Spleen (tissue), 13 donors: ENCODE data around the gene SCYGR1. TPM values are rescaled to one million over a fixed set of nuclear protein-coding genes. Genes with fewer than 3 reads are reported as not detected.
A peak's percentile ranks its signal among the peaks of the same experiment; 100 is the strongest.
"Not testable (repeated sequence)": the region's sequence is repeated elsewhere in the genome, so short reads cannot be mapped to it uniquely, and the experiment has no call there.

Experiments used
- DNase-seq: peaks from one replicate; pipeline ENCODE4 v3.0.0-alpha.2; 2020
- H3K27ac ChIP-seq, 8 donors: fragments of 200-600 bp; sonication (generic) in 7 of 8; 1 replicate in 4 of 8; 2 replicates in 4 of 8; pipeline versions ENCODE4 v1.5.0 to v1.8.0; 2016 to 2021; ENCODE audit warnings: inconsistent platforms in 4 of 8, mild to moderate bottlenecking in 4 of 8, moderate library complexity in 1 of 8
- H3K27me3 ChIP-seq, 7 donors: fragments of 200-600 bp; sonication (generic) in 6 of 7; replicated peaks in 1 of 7; 1 replicate in 4 of 7; 2 replicates in 3 of 7; pipeline versions ENCODE4 v1.5.0 to v1.8.0; 2016 to 2021; ENCODE audit warnings: inconsistent platforms in 3 of 7, mild to moderate bottlenecking in 1 of 7
- H3K36me3 ChIP-seq, 6 donors: fragments of 200-600 bp; sonication (generic) in 5 of 6; 1 replicate in 4 of 6; 2 replicates in 2 of 6; pipeline versions ENCODE4 v1.5.0 to v1.8.0; 2016 to 2021; ENCODE audit warnings: inconsistent platforms in 2 of 6
- H3K4me1 ChIP-seq, 6 donors: fragments of 200-600 bp; sonication (generic) in 5 of 6; 1 replicate in 3 of 6; 2 replicates in 3 of 6; pipeline versions ENCODE4 v1.5.0 to v1.8.0; 2016 to 2021; ENCODE audit warnings: inconsistent platforms in 3 of 6
- H3K4me3 ChIP-seq, 8 donors: fragments of 200-600 bp; sonication (generic) in 7 of 8; 1 replicate in 4 of 8; 2 replicates in 4 of 8; pipeline versions ENCODE4 v1.5.0 to v1.8.0; 2016 to 2021; ENCODE audit warnings: inconsistent platforms in 4 of 8, mild to moderate bottlenecking in 4 of 8, moderate library complexity in 2 of 8
- H3K9me3 ChIP-seq, 8 donors: fragments of 200-600 bp; sonication (generic) in 7 of 8; 1 replicate in 4 of 8; 2 replicates in 4 of 8; pipeline versions ENCODE4 v1.5.0 to v1.8.0; 2016 to 2021; ENCODE audit warnings: inconsistent platforms in 4 of 8
- POLR2A ChIP-seq, 3 donors: fragments of 450-650 bp; IDR thresholded peaks; one replicate each; pipeline ENCODE4 v1.5.1; 2017; ENCODE audit warnings: antibody characterized with exemption in 3 of 3, mild to moderate bottlenecking in 1 of 3
- POLR2AphosphoS5 ChIP-seq, 3 donors: sonication (generic); formaldehyde crosslinking; IDR thresholded peaks; one replicate each; pipeline ENCODE4 v1.5.1; 2017; ENCODE audit warnings: antibody characterized with exemption in 3 of 3
- WGBS, 5 donors: extraction: QIAGEN DNeasy Blood & Tissue Kit in 3 of 5; methylation state at CpG; one replicate each; pipeline versions ENCODE4 v1.1.5 to v1.1.7; 2013 to 2018; 5-methylcytosine and 5-hydroxymethylcytosine counted together
- intact Hi-C: fragments of 100-400 bp; cut with DNase I; formaldehyde crosslinking; loops from one replicate; pipeline ENCODE4 v1.15.0; 2023; ENCODE audit warnings: low total_unique reads
- long read RNA-seq, 2 donors: transcript quantifications; one replicate each; lab custom pipeline, GENCODE V29; 2026
- polyA plus RNA-seq, 3 donors: library from polyadenylated mRNA; stranded (reverse); fragments of 200-250 nt; gene quantifications; one replicate each; pipeline ENCODE4 v1.2.1, GENCODE V29; 2013
- total RNA-seq, 7 donors: library from RNA; depleted of rRNA in 3 of 7; stranded (reverse); fragments of >200 nt in 3 of 7; fragmentation: NEBNext Ultra II Directional in 4 of 7; extraction: Animal tissue kit (Norgen Biotek cat#: 25700) in 4 of 7; gene quantifications; one replicate each; pipeline versions ENCODE4 v1.1.0 to v1.2.1, GENCODE V29; 2016 to 2021
- TF ChIP-seq, protein P1 (sequence below), 11 experiments: fragments of 200-600 bp in 7 of 11; fragments of 450-650 bp in 4 of 11; sonication (generic) in 4 of 11; IDR thresholded peaks in 8 of 11; conservative IDR thresholded peaks in 3 of 11; 1 replicate in 7 of 11; 2 replicates in 4 of 11; pipeline versions ENCODE4 v1.4.0 to v1.8.0; 2016 to 2021; ENCODE audit warnings: antibody characterized with exemption in 11 of 11, inconsistent platforms in 4 of 11, mild to moderate bottlenecking in 1 of 11
- donor health status: healthy with polysubstance abuse.
- donor health status: DM: no; HTN: no; CAD: no; lungs with moderate emphysema.
- donor health status: DM: no; HTN: no; CAD: no.
- donor health status: Bipolar disorder and iron deficiency.
- donor health status: healthy.
- donor health status: DM: no; HTN: no; CAD: no.
- donor health status: DM: yes; HTN: yes; CAD: no.

The SCYGR1 gene, protein sequence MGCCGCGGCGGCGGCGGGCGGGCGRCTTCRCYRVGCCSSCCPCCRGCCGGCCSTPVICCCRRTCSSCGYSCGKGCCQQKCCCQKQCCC
- total RNA-seq (not detected), polyA plus RNA-seq (not detected)
- long read RNA-seq, donor 1, result 0 reads
- long read RNA-seq, donor 2, result 0 reads

DNA sequence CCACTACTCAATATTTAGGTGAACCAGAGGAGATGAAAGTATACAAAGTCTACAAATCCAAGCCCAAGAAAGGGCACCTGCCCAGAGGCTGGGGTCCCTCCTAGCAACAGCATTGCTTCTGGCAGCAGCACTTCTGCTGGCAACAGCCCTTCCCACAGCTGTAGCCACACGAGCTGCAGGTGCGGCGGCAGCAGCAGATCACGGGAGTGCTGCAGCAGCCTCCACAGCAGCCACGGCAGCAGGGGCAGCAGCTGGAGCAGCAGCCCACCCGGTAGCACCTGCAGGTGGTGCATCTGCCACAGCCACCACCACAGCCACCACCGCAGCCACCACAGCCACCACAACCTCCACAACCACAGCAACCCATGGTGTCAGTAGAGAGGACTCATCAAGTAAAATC lies at the start of gene SCYGR1:
TSS of gene SCYGR1 (minus strand) at position 367 of the 400 bp plus-strand sequence. CDS start at position 367, 0 bp downstream.
- H3K36me3 ChIP-seq, H3K4me3 ChIP-seq, DNase-seq, H3K27ac ChIP-seq, intact Hi-C loops, H3K9me3 ChIP-seq, H3K27me3 ChIP-seq: not testable (repeated sequence)
- peaks cover 0 to 19% (median 3%) of the 10 kb centered on the region in 6 donors for H3K4me1 ChIP-seq
- WGBS, 5 donors, result 63 to 74% (median 65%) methylated on average over 3 to 7 of the region's 7 CpGs

DNA sequence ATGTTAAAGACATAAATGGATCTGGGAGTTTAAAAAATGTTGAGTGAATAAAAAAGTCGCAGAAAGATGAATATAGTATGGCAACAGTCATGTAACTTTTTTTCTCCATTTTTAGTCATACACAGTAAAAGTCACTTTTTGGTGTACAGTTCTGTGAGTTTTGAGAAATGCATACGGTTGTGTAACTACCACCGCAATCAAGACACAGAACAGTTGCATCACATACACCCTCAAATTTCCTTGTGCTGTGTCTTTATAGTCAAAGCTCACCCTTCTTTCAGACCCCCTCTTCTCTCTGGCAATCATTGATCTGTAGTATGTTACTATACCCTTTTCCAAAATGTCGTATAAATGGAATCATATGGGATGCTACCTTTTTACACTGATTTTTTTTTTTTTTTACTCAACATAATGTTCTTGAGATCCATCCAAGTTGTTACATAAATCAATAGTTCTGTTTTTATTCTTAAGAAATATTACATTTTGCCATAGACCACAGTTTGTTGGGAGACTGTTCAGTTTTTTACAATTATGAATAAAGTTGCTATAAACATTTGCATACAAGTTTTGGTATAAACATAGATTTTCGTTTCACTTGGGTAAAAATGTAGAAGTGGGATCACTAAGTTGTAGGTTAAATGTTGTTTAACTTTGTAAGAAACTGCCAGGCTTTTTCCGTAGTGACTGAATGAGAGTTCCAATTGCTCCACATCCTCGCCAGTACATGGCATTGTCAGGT lies 48.9 kb upstream of the SCYGR1 start:
- no peak for DNase-seq
- intact Hi-C loops, result no loop called here
- Histone ChIP-seq H3K4me3 (no peak overlapping the region), H3K27ac (peak overlapping the region in 7 of 8 donors; percentile 29 to 86 (median 78)), H3K27me3 (no peaks in the 10 kb centered on the region), H3K9me3 (peaks cover 0 to 25% (median 18%) of the 10 kb centered on the region in 8 donors), H3K36me3 (no peaks in the 10 kb centered on the region), H3K4me1 (peaks cover 0 to 11% (median 0%) of the 10 kb centered on the region in 6 donors)
- WGBS, 5 donors, result 44 to 75% (median 56%) methylated on average over 7 of the region's 7 CpGs
- TF ChIP-seq POLR2AphosphoS5 (IDR thresholded peaks at IDR 0.05) (no peak), POLR2A (IDR thresholded peaks at IDR 0.05) (no peak)
- TF ChIP-seq, protein P1, sequence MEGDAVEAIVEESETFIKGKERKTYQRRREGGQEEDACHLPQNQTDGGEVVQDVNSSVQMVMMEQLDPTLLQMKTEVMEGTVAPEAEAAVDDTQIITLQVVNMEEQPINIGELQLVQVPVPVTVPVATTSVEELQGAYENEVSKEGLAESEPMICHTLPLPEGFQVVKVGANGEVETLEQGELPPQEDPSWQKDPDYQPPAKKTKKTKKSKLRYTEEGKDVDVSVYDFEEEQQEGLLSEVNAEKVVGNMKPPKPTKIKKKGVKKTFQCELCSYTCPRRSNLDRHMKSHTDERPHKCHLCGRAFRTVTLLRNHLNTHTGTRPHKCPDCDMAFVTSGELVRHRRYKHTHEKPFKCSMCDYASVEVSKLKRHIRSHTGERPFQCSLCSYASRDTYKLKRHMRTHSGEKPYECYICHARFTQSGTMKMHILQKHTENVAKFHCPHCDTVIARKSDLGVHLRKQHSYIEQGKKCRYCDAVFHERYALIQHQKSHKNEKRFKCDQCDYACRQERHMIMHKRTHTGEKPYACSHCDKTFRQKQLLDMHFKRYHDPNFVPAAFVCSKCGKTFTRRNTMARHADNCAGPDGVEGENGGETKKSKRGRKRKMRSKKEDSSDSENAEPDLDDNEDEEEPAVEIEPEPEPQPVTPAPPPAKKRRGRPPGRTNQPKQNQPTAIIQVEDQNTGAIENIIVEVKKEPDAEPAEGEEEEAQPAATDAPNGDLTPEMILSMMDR (IDR thresholded peaks at IDR 0.05 in 8 of 11, conservative IDR thresholded peaks at IDR 0.05 in 3 of 11), result no peak

DNA sequence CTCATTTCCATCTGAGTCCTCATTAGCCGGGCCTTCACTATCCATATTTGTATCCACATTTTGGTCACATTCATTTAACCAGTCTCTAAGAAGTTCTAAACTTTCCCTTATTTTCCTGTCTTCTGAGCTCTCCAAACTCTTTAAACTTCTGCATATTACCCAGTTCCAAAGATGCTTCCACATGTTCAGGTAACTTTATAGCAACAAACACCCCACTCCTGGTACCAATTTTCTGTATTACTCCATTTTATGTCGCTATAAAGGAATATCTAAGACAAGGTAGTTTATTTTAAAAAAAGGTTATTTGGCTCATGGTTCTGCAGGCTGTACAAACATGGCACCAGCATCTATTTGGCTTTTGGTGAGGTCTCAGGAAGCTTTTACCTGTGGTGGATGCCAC lies 45.4 kb upstream of the SCYGR1 start:
- Histone ChIP-seq H3K9me3 (peaks cover 0 to 25% (median 18%) of the 10 kb centered on the region in 8 donors), H3K4me1 (peaks cover 0 to 15% (median 0%) of the 10 kb centered on the region in 6 donors), H3K27me3 (no peaks in the 10 kb centered on the region), H3K27ac (no peak overlapping the region), H3K4me3 (no peak overlapping the region), H3K36me3 (no peaks in the 10 kb centered on the region)
- DNase-seq, result no peak
- intact Hi-C loops, result no loop called here
- TF ChIP-seq, protein P1 (IDR thresholded peaks at IDR 0.05 in 8 of 11, conservative IDR thresholded peaks at IDR 0.05 in 3 of 11), result no peak
- TF ChIP-seq POLR2A (IDR thresholded peaks at IDR 0.05) (no peak), POLR2AphosphoS5 (IDR thresholded peaks at IDR 0.05) (no peak)
- WGBS, 5 donors, result 73 to 97% (median 94%) methylated on average over 2 of the region's 2 CpGs

DNA sequence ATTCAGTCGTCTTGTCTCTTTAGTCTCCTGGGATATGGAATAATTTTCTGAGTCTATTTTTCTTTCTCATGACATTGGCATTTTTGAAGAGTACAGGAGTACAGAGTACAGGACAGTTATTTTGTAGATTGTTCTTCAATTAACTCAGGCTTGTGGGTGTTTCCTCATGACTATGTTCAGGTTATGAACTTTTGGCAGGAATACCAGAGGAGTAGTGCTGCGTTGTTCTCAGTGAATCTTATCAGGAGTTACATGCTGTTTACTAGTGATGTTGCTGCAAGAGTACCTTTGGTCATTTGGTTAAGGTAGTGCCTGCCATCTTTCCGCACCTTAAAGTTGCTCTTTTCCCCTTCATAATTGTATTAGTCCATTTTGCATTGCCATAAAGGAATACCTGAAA lies 42.9 kb upstream of the SCYGR1 start:
- Histone ChIP-seq H3K4me1 (peaks cover 0 to 6% (median 0%) of the 10 kb centered on the region in 6 donors), H3K27ac (peak overlapping the region in 1 of 8 donors; percentile 59), H3K9me3 (peaks cover 0 to 25% (median 18%) of the 10 kb centered on the region in 8 donors), H3K36me3 (no peaks in the 10 kb centered on the region), H3K4me3 (no peak overlapping the region), H3K27me3 (no peaks in the 10 kb centered on the region)
- TF ChIP-seq POLR2AphosphoS5 (IDR thresholded peaks at IDR 0.05) (no peak), POLR2A (IDR thresholded peaks at IDR 0.05) (no peak)
- TF ChIP-seq, protein P1 (IDR thresholded peaks at IDR 0.05 in 8 of 11, conservative IDR thresholded peaks at IDR 0.05 in 3 of 11), result no peak
- no peak for DNase-seq
- 75 to 95% (median 93%) methylated on average over 3 of the region's 3 CpGs for WGBS, 5 donors
- intact Hi-C loops, result no loop called here
